ENCODE results near the gene VEZT. TPM values are rescaled to one million over a fixed set of nuclear protein-coding genes. Genes with fewer than 3 reads are reported as not detected.
A peak's percentile ranks its signal among the peaks of the same experiment; 100 is the strongest.

Gene VEZT
- total and polyA plus RNA-seq, 9 of the 15 experiments (the other 6 are each of a cell fraction or from before 2014, with no cell fraction given) = 16.1 to 61.5 (median 32.6) TPM

GRCh38 chr12:95217377-95218149 lies at the start of gene VEZT, which contains the start of gene FGD6 (continued):
- TF ChIP-seq, protein P1, sequence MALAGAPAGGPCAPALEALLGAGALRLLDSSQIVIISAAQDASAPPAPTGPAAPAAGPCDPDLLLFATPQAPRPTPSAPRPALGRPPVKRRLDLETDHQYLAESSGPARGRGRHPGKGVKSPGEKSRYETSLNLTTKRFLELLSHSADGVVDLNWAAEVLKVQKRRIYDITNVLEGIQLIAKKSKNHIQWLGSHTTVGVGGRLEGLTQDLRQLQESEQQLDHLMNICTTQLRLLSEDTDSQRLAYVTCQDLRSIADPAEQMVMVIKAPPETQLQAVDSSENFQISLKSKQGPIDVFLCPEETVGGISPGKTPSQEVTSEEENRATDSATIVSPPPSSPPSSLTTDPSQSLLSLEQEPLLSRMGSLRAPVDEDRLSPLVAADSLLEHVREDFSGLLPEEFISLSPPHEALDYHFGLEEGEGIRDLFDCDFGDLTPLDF (CRISPR knock-in tag; IDR thresholded peaks at IDR 0.05) = peak; percentile 58; the same call in 1 of the 2 replicates
- TF ChIP-seq, protein P2, sequence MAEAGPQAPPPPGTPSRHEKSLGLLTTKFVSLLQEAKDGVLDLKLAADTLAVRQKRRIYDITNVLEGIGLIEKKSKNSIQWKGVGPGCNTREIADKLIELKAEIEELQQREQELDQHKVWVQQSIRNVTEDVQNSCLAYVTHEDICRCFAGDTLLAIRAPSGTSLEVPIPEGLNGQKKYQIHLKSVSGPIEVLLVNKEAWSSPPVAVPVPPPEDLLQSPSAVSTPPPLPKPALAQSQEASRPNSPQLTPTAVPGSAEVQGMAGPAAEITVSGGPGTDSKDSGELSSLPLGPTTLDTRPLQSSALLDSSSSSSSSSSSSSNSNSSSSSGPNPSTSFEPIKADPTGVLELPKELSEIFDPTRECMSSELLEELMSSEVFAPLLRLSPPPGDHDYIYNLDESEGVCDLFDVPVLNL (CRISPR knock-in tag; IDR thresholded peaks at IDR 0.05; ENCODE audit: low read depth) = 0 out of 2 replicates have a peak, but pooled peaks have one; percentile 27
- TF ChIP-seq ZFP36 (IDR thresholded peaks at IDR 0.05; ENCODE audit: low read depth, low read length, partially characterized antibody) (no peak), ARNT (IDR thresholded peaks at IDR 0.05) (peak in 1 of 2 experiments; percentile 61; a peak in 1 of 4 replicates), MGA (IDR thresholded peaks at IDR 0.05) (peak; percentile 93), PATZ1 (CRISPR knock-in tag; IDR thresholded peaks at IDR 0.05; ENCODE audit: borderline replicate concordance) (no peak), HDAC6 (IDR thresholded peaks at IDR 0.05; ENCODE audit: low read depth, low read length) (no peak), RBM25 (IDR thresholded peaks at IDR 0.05; ENCODE audit: low read depth, low read length, severe bottlenecking) (peak; percentile 47), RBBP5 (IDR thresholded peaks at IDR 0.05; ENCODE audit: borderline replicate concordance, insufficient read depth, low read length, poor library complexity, severe bottlenecking) (peak; percentile 83)

Data from K562 (cell line).